Retinal pigment epithelial cell (primary cell): Measurements from ENCODE around the gene NKAIN2.
"Not testable (repeated sequence)": the region's sequence is repeated elsewhere in the genome, so short reads cannot be mapped to it uniquely, and the experiment has no call there.

Experiments used
- DNase-seq: peaks from one replicate; pipeline ENCODE4 v3.0.0-alpha.2; 2010; ENCODE audit warnings: low read depth
- H3K4me3 ChIP-seq: 2 replicates; pipeline ENCODE4 v1.5.1; 2011; ENCODE audit warnings: mild to moderate bottlenecking, low read length, control low read depth, moderate library complexity
- TF ChIP-seq, protein P1 (sequence below): conservative IDR thresholded peaks from 2 replicates; pipeline ENCODE4 v1.5.1; 2011; ENCODE audit warnings: low read depth, low read length, control low read depth, inconsistent platforms

The NKAIN2 gene

DNA sequence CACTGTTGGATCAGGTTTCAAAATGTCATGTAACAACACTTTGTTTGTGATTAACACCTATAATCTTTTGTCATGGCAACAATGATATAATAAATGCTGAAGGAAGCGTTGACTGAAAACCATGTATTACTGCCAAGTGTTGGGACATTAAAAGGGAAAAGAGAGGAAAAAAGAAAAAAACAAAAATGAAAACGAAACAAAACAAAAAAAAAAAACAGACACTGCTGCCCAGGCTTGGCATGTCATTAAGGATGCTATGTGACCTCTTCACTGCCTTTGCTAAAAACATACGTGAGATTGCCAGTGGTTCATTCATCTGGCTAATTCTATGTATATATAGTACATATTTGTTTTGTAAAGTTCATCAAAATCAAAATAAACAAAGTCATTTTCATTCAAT, 641.9 kb downstream of the NKAIN2 start:
- no peak overlapping the region for H3K4me3 ChIP-seq
- TF ChIP-seq, protein P1, sequence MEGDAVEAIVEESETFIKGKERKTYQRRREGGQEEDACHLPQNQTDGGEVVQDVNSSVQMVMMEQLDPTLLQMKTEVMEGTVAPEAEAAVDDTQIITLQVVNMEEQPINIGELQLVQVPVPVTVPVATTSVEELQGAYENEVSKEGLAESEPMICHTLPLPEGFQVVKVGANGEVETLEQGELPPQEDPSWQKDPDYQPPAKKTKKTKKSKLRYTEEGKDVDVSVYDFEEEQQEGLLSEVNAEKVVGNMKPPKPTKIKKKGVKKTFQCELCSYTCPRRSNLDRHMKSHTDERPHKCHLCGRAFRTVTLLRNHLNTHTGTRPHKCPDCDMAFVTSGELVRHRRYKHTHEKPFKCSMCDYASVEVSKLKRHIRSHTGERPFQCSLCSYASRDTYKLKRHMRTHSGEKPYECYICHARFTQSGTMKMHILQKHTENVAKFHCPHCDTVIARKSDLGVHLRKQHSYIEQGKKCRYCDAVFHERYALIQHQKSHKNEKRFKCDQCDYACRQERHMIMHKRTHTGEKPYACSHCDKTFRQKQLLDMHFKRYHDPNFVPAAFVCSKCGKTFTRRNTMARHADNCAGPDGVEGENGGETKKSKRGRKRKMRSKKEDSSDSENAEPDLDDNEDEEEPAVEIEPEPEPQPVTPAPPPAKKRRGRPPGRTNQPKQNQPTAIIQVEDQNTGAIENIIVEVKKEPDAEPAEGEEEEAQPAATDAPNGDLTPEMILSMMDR = no peak
- DNase-seq = no peak

DNA sequence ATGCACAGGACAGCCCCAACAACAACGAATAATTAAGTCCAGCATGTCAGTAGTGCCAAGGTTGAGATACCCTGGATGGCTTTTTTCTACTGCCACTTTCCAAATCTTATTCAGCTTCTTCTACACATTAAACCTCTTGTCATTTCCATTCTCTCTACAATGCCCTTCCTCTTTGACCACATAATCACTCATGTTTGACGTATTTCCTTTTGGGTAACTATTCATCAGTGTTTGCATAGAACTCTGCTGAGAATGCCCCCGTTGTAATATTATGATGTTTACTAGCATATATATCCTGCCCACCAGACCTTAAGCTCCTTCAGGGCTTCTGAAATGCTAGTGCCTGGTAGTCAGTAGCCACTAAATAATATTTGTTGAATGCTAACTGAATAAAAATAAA, 643.3 kb downstream of the NKAIN2 start:
- TF ChIP-seq, protein P1 = no peak
- no peak overlapping the region for H3K4me3 ChIP-seq
- DNase-seq = no peak

- TF ChIP-seq, protein P1 = no peak
- DNase-seq = no peak
- H3K4me3 ChIP-seq = no peak overlapping the region
Observed at GRCh38 chr6:124459268-124459667, 655.6 kb downstream of the NKAIN2 start.

GRCh38 chr6:124462750-124463149, 659.1 kb downstream of the NKAIN2 start:
- TF ChIP-seq, protein P1 = no peak
- H3K4me3 ChIP-seq = no peak overlapping the region
- no peak for DNase-seq

DNA sequence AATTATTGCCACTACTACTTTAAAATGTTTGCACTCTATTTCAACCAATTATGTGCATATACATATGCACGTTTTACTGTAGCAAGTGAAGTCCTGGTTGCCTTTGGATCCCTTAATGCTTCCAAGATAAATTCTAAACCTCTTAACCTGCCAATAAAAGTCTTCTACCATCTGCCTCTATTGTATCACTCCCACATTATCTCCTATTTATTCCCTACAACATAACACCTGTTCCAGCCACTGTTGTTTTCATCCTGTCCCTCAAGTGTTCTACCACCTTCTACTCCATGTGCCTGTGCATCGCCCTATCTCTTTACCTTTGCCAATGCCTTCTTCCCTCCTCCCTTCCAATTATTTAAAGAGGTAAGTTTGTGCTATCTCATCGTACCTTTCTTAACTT, 659.6 kb downstream of the NKAIN2 start:
- no peak overlapping the region for H3K4me3 ChIP-seq
- TF ChIP-seq, protein P1 = no peak
- DNase-seq = no peak

- not testable (repeated sequence) for DNase-seq, H3K4me3 ChIP-seq
Observed at GRCh38 chr6:124464600-124464999, 660.9 kb downstream of the NKAIN2 start.

DNA sequence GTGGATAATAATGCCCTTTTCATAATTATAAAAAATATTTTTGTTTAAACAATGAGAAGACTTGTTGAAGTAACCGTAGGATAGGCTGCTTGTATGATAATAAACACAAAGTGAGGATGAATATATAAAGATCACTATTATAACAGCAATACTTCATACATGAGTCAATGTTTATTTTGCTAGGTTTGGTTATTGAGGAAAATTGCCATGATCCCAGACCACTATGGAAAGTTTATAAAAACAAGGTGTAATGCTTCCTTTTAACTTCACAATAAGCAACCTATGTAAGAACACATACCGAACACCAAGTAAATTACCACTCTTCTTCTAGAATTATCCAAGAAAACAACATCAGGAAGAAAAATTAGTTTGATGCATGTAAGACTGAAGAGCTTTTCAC, 663.3 kb downstream of the NKAIN2 start:
- H3K4me3 ChIP-seq = no peak overlapping the region
- no peak for DNase-seq
- TF ChIP-seq, protein P1 = no peak

DNA sequence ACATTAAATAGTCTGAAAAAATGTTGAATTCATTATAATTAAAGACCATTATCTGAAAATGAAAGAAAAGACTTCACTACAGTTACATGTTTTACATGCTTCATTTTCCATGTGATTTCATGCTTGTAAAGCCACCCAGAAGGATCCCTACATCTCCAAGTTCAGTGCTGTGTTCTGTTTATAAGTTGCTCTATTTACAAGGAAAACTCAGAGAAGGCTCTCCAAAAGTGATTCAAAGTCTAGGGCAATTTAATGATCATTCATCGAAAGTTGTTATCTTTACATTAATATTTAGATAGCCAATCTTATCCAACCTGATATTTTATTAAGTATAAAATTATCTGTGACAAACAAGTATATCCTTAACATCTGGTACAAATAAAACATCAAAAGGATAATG, 663.7 kb downstream of the NKAIN2 start:
- H3K4me3 ChIP-seq = no peak overlapping the region
- TF ChIP-seq, protein P1 = no peak
- DNase-seq = no peak
